HG03139 (cell line): ENCODE measurements around the gene ASB8.

ENCODE experiments used
- ATAC-seq: cut with Tn5 transposase; IDR thresholded peaks from one replicate; pipeline ENCODE4 v1.9.1; 2021; ENCODE audit not compliant: unreplicated experiment

The ASB8 gene

DNA sequence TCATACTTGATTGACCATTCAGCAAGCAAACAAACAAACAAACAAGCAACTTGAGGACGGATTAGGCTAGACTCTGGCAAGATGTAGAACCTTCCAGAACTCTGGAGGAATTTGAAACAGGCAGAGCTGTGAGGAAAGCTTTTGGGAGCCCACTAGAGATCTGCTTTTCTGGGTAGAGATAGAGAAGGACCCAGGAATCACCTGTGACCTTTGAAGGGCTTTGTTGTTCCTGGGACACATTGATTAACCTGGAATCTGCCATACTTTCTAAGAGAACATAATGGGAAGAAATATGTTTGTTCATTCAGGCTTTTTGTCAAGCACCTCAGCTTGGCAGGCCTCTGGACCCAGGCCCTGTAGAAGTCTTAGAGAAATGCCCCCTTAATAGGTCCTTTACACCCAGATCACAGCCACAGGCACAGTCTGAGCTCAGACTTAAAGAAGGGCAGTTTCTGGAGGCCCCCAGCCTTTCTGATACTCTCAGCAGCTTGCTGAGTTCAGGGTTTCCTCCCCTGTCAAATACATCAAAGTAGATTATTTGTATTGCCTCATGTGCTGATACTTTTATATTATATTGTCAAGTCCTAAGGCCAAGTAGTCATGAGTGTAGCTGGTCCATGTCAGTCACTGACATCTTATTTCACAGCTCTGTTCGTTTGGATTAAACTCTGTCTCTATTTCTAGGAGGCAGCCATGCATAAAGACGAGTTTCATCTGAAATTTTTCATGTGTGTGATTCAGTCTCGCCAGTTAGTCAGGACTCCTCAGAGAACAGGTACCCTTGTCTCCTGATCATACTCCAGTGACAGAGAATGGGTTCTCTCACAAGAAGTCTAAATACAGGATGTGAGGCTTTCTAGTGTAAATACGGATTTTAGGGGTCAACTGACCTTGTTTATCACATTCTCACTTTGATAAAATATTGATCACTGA, 50.4 kb downstream of the ASB8 start:
- no peak for ATAC-seq

DNA sequence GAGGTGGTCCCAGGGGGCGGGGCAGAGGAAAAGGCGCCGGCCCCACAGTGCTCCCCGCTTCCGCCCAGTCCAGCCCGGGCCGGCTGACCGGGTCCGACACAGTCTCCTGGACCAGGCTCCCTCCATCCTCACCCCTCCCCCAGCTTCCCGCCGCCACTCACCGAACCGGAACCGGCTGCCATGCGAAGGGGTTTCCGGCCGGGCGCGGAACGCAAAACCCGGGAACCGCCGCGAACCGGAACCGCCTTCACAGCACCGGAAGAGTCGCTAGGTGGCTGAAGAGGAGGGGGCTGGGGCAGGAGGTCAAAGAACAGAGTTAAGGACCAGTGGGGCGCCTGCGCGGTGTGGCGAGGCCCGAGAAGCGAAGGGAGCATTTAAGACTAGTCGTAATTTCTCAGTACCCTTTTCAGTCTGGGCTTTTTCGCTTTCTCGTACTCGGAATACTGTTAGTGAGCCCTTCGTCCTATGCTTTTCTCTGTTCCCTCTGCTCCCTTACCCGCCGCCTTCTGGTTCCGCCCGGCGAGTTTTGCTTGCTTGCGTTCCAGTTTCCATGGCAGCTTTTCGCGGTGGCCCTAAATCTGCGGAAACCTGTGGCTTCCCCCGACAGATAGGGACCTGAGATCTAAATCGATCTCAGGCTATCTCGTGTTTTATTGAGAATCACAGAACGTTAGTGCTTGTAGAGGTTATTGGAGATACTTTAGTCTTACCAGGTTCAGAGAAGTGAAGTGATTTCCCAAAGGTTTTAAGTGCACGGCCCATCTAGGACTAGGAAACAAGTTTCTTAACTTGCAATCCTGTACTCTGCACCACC, 51.2 kb downstream of the ASB8 start, which contains the start of gene SENP1:
Gene SENP1, minus strand, starts transcription at position 213 of the 814 bp plus-strand sequence. CDS start 4,607 bp downstream, outside the sequence.
- ATAC-seq, result peak; percentile 60

DNA sequence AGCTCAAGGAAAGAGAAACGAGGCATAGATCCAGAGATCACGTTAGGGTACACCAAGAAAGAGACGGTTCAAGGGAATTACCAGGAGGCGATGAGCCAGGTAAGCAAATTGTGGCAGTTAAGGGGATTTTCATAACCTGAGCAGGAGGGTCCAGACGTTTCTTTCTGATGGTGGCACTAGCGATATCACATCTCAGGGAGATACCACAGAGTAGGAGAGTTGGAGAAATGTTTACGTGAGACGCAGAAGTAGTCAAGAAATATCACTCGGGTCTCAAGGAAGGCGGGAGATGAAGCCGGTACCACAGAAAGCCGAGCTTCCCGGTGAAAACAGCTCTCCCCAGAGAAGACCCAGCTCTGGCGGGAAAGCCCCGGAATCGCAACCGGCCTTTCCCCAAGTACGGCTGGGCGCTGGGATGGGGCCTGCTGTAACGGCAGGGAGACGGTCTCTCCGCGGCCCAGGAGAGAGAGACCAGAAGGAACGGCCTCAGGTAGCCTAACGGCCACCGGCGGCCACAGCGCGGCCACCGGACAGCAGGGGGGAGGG, 51.9 kb downstream of the ASB8 start:
- ATAC-seq, result peak; percentile 17

DNA sequence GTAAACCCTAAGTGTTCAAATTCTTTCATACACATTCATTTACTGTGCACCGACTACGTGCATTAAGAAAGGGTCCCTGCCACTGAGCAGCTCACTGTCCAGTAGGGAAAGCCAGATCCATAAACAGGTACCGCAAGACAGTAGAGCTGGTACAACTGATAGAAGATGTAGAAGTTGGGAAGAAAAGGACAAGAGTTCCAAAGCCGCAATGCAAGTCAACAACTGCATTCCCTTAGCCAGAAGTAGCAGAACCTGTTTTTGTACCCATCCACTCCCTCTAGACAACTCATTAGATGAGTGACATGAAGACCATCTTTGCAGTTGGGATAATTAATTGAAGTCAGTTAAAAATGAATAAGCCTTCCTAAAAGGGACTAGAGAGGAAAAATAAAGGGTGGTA, 52.8 kb downstream of the ASB8 start:
- ATAC-seq, result no peak
